ENCODE measurements around the gene GOLGA1. TPM values are rescaled to one million over a fixed set of nuclear protein-coding genes. Genes with fewer than 3 reads are reported as not detected.

The GOLGA1 gene
- total and polyA plus RNA-seq, 10 of the 15 experiments (the other 5 are each of a cell fraction or from before 2014, with no cell fraction given), result 2.9 to 14.1 (median 8.1) TPM

DNA sequence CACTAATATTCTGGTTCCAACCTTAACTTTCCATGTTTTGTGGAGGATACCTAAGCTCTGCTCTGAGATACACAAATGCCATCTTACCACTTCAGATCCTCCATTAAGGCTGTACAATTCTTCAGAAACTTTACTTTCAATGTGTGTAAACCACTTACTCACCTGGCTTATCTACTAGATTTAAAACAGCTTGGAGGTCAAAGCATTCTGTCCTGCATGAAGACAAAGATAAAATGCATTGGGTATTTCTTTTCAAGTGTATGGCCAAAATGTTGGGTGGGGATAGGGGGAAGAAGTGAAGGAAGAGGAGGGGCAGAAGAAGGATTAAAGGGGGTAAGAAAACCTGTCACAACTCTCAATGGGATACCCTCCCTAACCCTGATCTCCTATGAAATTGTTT is 939 bp downstream of the GOLGA1 start (continued):
- TF ChIP-seq RAD51 (IDR thresholded peaks at IDR 0.05), result no peak
- TF ChIP-seq SMC3 (IDR thresholded peaks at IDR 0.05; ENCODE audit: borderline replicate concordance, low read length), result no peak
- no peak for TF ChIP-seq NFIC (IDR thresholded peaks at IDR 0.05; ENCODE audit: low read depth, low read length)
- TF ChIP-seq JUND (IDR thresholded peaks at IDR 0.05; ENCODE audit: low read depth, low read length), result no peak
- TF ChIP-seq TCF7 (IDR thresholded peaks at IDR 0.05; ENCODE audit: borderline replicate concordance), result no peak
- no peak for TF ChIP-seq CBX5 (IDR thresholded peaks at IDR 0.05; ENCODE audit: low read depth)
- TF ChIP-seq, protein P1, sequence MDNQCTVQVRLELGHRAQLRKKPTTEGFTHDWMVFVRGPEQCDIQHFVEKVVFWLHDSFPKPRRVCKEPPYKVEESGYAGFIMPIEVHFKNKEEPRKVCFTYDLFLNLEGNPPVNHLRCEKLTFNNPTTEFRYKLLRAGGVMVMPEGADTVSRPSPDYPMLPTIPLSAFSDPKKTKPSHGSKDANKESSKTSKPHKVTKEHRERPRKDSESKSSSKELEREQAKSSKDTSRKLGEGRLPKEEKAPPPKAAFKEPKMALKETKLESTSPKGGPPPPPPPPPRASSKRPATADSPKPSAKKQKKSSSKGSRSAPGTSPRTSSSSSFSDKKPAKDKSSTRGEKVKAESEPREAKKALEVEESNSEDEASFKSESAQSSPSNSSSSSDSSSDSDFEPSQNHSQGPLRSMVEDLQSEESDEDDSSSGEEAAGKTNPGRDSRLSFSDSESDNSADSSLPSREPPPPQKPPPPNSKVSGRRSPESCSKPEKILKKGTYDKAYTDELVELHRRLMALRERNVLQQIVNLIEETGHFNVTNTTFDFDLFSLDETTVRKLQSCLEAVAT (IDR thresholded peaks at IDR 0.05), result no peak
- TF ChIP-seq MEF2B (IDR thresholded peaks at IDR 0.05; ENCODE audit: partially characterized antibody, poor library complexity, severe bottlenecking), result no peak

DNA sequence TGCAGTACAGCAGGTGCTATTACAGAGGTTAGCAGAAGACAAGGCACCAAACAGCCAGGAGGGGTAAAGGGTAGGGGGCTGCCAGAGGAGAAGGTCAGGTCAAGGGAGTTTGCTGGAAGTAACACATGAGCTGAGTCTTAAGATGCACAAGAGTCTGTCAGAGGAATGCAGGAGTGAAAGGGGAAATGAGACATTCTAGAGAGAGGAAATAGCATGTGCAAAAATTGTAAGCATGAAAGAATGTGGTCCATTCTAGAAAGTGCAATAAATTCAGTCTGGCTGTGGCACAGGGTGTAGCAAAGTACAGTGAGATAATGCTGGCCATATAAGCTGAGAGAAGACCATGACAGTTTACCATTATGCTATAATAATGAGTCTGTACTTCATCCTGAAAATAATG is 6.6 kb downstream of the GOLGA1 start:
- ChIA-PET RAD21 (ENCODE audit: unreplicated experiment) (interaction anchor here (1.6 kb wide), 1 partner anchor 72 kb away, joined by 3 read pairs; the partner anchor contains the start of gene ARPC5L), CTCF (interaction anchor here (0.6 to 0.9 kb wide), 3 partner anchors 14 to 469 kb away, joined by 3 to 4 read pairs (median 3); partner anchors contain the start of gene SCAI)

More for the DNA sequence above, 6.6 kb downstream of the GOLGA1 start:
- ChIA-PET POLR2A (no interaction called here), SMC1A (ENCODE audit: uncharacterized antibody, unreplicated experiment) (no interaction called here)
- peak; percentile 91 for ATAC-seq
- H4K20me1 ChIP-seq (ENCODE audit: control insufficient read depth, insufficient read depth), result no peaks in the 10 kb centered on the region
- no peaks in the 10 kb centered on the region for H3K27me3 ChIP-seq (replicated peaks in 1 of 2; ENCODE audit: control insufficient read depth in 2 of 2, insufficient read depth in 2 of 2, low read length in 1 of 2)
- TF ChIP-seq ETV6 (conservative IDR thresholded peaks at IDR 0.05 in 1 of 2, IDR thresholded peaks at IDR 0.05 in 1 of 2; ENCODE audit: borderline replicate concordance in 1 of 2, low read depth in 1 of 2) (peak in 1 of 2 experiments; percentile 44; a peak in 1 of 4 replicates), SREBF1 (IDR thresholded peaks at IDR 0.05; ENCODE audit: low read length) (no peak), TCF3 (IDR thresholded peaks at IDR 0.05; ENCODE audit: borderline replicate concordance, insufficient read depth, low read depth, low read length) (no peak), LARP7 (IDR thresholded peaks at IDR 0.05) (no peak), BHLHE40 (IDR thresholded peaks at IDR 0.05; ENCODE audit: borderline replicate concordance in 1 of 2, low read depth in 2 of 2, low read length in 1 of 2) (peak; percentile 40 to 54; a peak in 1 of 4 replicates), NFIC (IDR thresholded peaks at IDR 0.05; ENCODE audit: low read depth, low read length) (no peak), WRNIP1 (IDR thresholded peaks at IDR 0.05; ENCODE audit: borderline replicate concordance, low read depth, low read length) (no peak), PKNOX1 (IDR thresholded peaks at IDR 0.05) (peak; percentile 19; the same call in 1 of the 2 replicates), CREB1 (IDR thresholded peaks at IDR 0.05; ENCODE audit: low read depth) (no peak), HSF1 (IDR thresholded peaks at IDR 0.05; ENCODE audit: low read depth, low read length) (no peak), SPI1 (IDR thresholded peaks at IDR 0.05; ENCODE audit: borderline replicate concordance, insufficient read depth, low read depth, low read length) (peak; percentile 84), TBL1XR1 (IDR thresholded peaks at IDR 0.05; ENCODE audit: low read depth, low read length) (no peak)
- H3K79me2 ChIP-seq (ENCODE audit: control insufficient read depth, insufficient read depth, low read length), result peaks cover 2% of the 10 kb centered on the region
- no peak overlapping the region for H3K9ac ChIP-seq (ENCODE audit: control insufficient read depth, insufficient read depth, low read length)
- no peak overlapping the region for H2AFZ ChIP-seq (ENCODE audit: control insufficient read depth, low read depth, low read length)
- H3K4me3 ChIP-seq, result no peak overlapping the region
- H3K4me1 ChIP-seq (ENCODE audit: control insufficient read depth, insufficient read depth, low read length), result peaks cover 10% of the 10 kb centered on the region
- peak; percentile 56 for FAIRE-seq
- peak overlapping the region; percentile 44; the same call in 1 of the 2 replicates for H3K4me2 ChIP-seq (ENCODE audit: control insufficient read depth, insufficient read depth)
- BruUV-seq (replicated peaks), result no TSS peak
- intact Hi-C loops (cut with micrococcal nuclease; ENCODE audit: unreplicated experiment), result no loop called here
- H3K9me3 ChIP-seq (replicated peaks; ENCODE audit: control insufficient read depth, insufficient read depth, low read length), result no peaks in the 10 kb centered on the region
- no peak overlapping the region for H3K27ac ChIP-seq (ENCODE audit: control insufficient read depth, insufficient read depth)
- in situ Hi-C loops (cut with MboI), result no loop called here
- H3K36me3 ChIP-seq (ENCODE audit: control insufficient read depth in 2 of 2, insufficient read depth in 2 of 2, low read length in 1 of 2), result peaks cover 0 to 14% of the 10 kb centered on the region in 2 experiments
- DNase-seq (ENCODE audit: low read depth, low spot score), result peak; percentile 21
